ENCODE measurements around the gene VASN. TPM values are rescaled to one million over a fixed set of nuclear protein-coding genes. Genes with fewer than 3 reads are reported as not detected.

Gene VASN
- total RNA-seq, 1 donor from 2014 or later, result 37.6 TPM

DNA sequence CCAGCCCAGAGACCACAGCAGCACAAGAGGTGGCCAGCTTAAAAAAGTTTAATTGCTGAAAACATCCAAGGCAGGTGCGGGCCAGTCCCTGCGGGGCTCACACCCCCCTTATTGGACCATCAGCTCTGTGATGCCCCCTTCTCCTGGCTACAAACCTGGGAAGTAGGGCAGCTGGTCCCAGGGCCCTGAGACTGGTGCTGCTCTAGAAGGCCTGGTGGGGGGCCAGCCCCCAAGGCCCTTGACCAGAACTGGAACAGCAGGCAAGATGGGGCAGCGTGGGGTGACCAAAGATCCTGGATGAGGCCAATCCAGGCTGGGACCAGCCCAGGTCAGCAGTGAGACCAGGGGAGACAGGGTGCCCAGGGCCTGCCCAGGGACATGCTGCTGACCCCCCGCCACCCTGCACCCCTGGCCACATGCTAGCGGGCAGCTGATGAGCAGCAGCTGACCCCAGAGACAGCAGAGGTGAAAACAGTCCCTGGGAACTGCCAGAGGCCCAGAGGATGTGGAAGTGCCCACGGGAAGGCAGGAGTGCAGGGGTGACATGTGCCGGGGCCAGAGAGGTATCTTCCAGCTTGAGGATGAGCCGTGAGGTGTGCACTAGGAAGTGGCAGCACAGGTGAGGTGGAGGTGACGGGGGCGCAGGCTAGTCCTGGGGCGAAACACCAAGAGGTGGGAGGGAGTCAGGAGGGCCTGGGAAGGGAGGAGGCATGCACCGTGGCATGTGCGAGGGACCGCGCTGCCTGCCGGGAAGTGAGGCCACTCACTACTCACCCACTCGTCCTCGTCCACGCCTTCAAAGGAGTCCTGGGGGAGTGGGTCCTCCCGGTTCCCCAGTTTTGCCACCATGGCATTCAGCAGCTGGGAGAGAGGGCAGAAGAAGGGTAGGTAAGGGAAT, 16.9 kb upstream of the VASN start:
- no peak overlapping the region for H3K27ac Mint-ChIP-seq
- no peak for DNase-seq (ENCODE audit: low spot score in 2 of 2, unreplicated experiment in 2 of 2)
- no peak overlapping the region for H3K4me3 Mint-ChIP-seq
- H3K36me3 Mint-ChIP-seq, result peaks cover 2% of the 10 kb centered on the region
- H3K4me1 Mint-ChIP-seq, result peaks cover 11% of the 10 kb centered on the region
- TF ChIP-seq, protein P1, sequence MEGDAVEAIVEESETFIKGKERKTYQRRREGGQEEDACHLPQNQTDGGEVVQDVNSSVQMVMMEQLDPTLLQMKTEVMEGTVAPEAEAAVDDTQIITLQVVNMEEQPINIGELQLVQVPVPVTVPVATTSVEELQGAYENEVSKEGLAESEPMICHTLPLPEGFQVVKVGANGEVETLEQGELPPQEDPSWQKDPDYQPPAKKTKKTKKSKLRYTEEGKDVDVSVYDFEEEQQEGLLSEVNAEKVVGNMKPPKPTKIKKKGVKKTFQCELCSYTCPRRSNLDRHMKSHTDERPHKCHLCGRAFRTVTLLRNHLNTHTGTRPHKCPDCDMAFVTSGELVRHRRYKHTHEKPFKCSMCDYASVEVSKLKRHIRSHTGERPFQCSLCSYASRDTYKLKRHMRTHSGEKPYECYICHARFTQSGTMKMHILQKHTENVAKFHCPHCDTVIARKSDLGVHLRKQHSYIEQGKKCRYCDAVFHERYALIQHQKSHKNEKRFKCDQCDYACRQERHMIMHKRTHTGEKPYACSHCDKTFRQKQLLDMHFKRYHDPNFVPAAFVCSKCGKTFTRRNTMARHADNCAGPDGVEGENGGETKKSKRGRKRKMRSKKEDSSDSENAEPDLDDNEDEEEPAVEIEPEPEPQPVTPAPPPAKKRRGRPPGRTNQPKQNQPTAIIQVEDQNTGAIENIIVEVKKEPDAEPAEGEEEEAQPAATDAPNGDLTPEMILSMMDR (IDR thresholded peaks at IDR 0.05; ENCODE audit: unreplicated experiment), result no peak
- H3K27me3 Mint-ChIP-seq (ENCODE audit: low read depth), result no peaks in the 10 kb centered on the region
- no peaks in the 10 kb centered on the region for H3K9me3 Mint-ChIP-seq

DNA sequence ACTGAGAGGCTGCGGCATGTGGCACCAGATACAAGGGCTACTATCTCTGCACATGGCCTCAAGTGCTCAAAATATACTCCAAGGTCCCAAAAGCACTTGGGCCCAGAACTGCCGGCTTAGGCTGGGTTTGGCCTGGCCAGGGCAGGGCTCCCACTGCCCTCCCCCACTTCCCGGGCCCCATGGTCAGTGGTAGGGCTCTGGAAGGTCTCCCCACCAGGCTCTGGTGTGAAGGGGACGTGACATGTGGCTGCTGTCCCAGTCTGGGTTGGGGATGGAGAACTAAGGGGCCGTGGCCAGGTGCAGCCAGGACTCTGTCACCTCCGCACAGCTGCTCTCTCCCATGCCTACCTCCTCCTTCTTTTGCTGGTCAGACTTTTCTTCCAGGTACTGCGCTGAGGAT, 14.8 kb upstream of the VASN start:
- H3K27me3 Mint-ChIP-seq (ENCODE audit: low read depth), result no peaks in the 10 kb centered on the region
- no peak overlapping the region for H3K4me3 Mint-ChIP-seq
- TF ChIP-seq, protein P1 (IDR thresholded peaks at IDR 0.05; ENCODE audit: unreplicated experiment), result no peak
- H3K27ac Mint-ChIP-seq, result no peak overlapping the region
- DNase-seq (ENCODE audit: low spot score in 2 of 2, unreplicated experiment in 2 of 2), result no peak
- peaks cover 2% of the 10 kb centered on the region for H3K4me1 Mint-ChIP-seq
- H3K36me3 Mint-ChIP-seq, result peaks cover 2% of the 10 kb centered on the region
- H3K9me3 Mint-ChIP-seq, result no peaks in the 10 kb centered on the region

DNA sequence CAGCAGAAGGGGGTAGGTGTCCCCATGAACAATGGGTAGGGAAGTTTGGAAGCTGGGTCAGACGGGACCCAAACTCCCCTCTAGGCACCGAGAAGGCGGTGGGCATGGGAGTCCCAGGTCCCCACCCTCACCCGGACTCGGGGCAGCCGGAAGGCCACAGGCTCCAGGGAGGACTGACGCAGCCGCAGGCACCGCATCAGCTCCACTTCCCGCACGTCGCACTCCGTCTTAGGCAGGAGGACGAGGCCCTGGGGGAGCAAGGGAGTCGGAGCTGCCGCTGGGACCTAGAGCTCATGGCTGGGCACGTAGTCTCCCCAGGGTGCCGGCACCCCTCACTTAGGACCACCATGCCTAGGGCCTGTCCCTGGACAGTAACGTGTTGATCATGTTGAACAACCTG, 13.4 kb upstream of the VASN start:
- no peak overlapping the region for H3K27ac Mint-ChIP-seq
- H3K27me3 Mint-ChIP-seq (ENCODE audit: low read depth), result no peaks in the 10 kb centered on the region
- H3K36me3 Mint-ChIP-seq, result peaks cover 2% of the 10 kb centered on the region
- DNase-seq (ENCODE audit: low spot score in 2 of 2, unreplicated experiment in 2 of 2), result no peak
- TF ChIP-seq, protein P1 (IDR thresholded peaks at IDR 0.05; ENCODE audit: unreplicated experiment), result no peak
- no peaks in the 10 kb centered on the region for H3K9me3 Mint-ChIP-seq
- H3K4me3 Mint-ChIP-seq, result no peak overlapping the region
- H3K4me1 Mint-ChIP-seq, result no peaks in the 10 kb centered on the region

DNA sequence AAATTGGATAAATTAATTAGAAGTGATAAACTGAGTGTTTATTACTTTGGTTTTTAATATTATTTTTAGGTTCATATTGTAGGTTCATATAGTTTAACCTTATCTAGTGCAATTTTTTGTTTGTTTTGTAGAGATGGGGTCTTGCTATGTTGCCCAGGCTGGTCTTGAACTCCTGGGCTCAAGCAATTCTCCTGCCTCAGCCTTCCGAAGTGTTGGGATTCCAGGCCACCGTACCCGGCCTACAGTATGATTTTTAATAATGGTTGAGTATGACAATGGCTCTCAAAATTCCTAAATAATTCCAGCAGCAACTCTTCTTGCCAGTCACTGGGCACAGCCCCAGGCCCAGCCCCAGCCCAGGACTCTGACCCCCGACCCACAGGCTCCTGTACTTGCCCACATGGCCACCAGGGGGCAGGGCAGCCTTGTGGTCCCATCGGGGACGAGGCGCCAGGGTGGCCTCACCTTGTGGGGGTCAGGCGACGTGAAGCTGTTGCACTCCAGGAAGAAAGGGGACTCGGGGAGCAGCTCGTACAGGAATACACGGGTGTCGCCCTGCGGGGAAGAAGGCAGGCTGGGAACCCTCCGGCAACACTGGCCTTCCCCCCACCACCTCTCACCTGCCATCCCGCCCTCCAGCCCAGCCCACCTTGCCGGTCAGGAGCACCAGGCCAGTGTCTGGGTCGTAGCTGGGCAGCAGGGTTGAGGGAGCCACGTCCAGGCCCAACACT, 12.7 kb upstream of the VASN start:
- Mint-ChIP-seq H3K4me1 (no peaks in the 10 kb centered on the region), H3K27ac (no peak overlapping the region), H3K4me3 (no peak overlapping the region), H3K9me3 (no peaks in the 10 kb centered on the region), H3K27me3 (ENCODE audit: low read depth) (no peaks in the 10 kb centered on the region), H3K36me3 (peaks cover 2% of the 10 kb centered on the region)
- DNase-seq (ENCODE audit: low spot score in 2 of 2, unreplicated experiment in 2 of 2), result peak; percentile 59 to 84
- TF ChIP-seq, protein P1 (IDR thresholded peaks at IDR 0.05; ENCODE audit: unreplicated experiment), result peak; percentile 99

DNA sequence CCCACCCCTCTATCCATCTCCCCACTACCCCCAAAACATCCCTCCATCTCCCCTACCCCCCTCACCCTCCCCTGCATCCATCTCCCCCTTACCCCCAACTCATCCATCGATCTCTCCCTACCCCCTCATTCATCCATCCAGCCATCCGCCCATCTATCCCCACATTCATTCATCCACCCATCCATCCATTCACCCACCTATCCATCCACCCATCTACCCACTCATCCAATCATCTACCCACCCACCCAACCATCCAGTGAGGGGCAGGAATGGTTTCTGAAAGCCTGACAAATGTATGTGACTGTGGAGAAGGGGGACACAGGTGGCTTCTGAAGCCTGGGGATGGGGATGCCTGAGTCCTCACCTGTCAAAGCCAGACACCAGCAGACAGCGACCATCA, 11.7 kb upstream of the VASN start:
- DNase-seq (ENCODE audit: low spot score in 2 of 2, unreplicated experiment in 2 of 2), result no peak
- Mint-ChIP-seq H3K36me3 (peaks cover 2% of the 10 kb centered on the region), H3K4me1 (no peaks in the 10 kb centered on the region), H3K9me3 (no peaks in the 10 kb centered on the region), H3K27ac (no peak overlapping the region), H3K4me3 (no peak overlapping the region), H3K27me3 (ENCODE audit: low read depth) (no peaks in the 10 kb centered on the region)
- TF ChIP-seq, protein P1 (IDR thresholded peaks at IDR 0.05; ENCODE audit: unreplicated experiment), result no peak
